ENCODE data around the gene SNRPD2. TPM values are rescaled to one million over a fixed set of nuclear protein-coding genes. Genes with fewer than 3 reads are reported as not detected.

Gene SNRPD2
- total RNA-seq: 676 and 796 TPM in 2 replicates

DNA sequence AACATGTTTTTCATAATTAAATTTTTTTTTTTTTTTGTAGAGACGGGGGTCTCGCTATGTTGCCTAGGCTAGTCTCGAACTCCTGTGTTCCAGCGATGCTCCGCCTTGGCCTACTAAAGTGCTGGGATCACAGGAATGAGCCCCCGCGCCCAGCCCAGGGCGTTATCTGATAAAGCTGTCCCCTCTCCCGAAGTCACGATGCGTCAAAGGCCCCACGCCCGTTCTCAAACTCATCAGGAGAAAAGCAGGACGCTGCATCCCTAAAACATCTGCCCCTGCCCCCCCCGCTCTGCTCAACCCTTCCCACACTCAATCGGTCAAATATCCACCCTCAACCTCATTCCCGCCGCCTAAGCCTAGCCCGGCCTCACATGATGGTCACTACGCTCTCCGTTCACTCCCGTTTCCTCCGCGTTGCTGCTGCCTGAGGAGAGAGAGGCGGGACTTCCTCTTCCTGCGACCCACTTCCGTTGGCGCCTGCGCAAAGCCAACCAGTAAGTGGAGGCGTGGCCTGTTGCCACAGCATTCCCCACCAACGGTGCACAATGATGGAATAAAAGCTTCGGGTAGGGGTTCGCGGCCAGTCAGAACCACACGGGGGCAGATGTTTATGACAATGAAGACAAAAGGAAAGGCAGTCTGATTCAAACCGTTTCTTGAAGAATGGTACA, at the start of gene SNRPD2:
Gene SNRPD2 (minus strand): TSS at position 438 of the 671 bp plus-strand sequence. CDS start 65 bp downstream, at position 373.

GRCh38 chr19:45733160-45733810, 41.5 kb upstream of the SNRPD2 start, which contains the start of gene MEIOSIN:
MEIOSIN (plus strand) TSS chr19:45733439; CDS start chr19:45735377, 1,938 bp downstream.

DNA sequence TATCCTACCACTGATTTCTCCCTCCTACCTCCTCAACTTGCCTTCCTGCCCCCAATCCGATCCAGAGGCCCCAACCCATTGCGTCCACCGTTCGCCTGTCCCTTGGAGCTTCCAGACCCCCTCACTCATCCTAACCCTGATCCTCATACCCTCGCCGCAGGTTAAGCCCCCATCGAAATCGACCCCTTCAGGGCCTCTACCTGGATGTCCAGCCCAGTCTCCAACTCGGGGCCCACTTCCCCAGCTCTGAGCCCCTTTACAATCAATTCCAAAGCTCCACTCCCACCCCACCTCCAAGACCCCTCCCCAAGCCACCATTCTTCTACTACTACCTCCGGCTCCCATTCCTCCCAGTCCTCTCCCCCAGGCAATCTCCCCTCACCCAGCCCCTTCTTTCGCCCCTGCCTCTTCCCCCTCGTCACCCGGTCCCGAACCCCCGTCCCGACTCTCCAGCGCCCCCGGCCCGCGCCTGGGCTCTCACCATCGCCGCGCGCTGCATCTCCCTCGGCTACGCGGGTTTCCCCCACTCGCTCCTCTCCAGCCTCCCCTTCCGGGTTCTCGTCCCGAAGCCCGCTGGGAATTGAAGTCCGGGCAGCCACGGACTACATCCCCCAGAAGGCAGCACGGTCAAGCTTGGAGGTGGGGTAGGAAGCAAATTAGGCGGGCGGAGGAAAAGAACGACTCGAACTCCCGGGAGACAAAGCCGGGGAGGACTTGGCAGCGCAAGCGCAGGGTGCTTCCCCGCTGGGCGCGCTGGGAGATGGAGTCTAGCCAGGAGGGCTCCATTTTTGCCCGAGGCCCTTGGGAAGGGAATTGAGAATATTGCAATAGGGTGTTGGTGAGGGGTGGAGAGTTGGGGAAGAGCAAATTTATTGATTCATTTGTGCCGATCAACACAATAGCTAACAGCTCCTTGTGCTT, 38.9 kb upstream of the SNRPD2 start, which contains the start of gene FBXO46:
Gene FBXO46 (minus strand): TSS at position 529 of the 921 bp plus-strand sequence. CDS start 17,401 bp downstream, outside the sequence.

GRCh38 chr19:45692187-45693105, 693 bp upstream of the SNRPD2 start, which contains the start of gene QPCTL:
QPCTL (plus strand) TSS chr19:45692666; CDS start chr19:45692704, 38 bp downstream.

GRCh38 chr19:45667620-45668341, 24.0 kb downstream of the SNRPD2 start, which contains the start of gene GIPR:
GIPR (plus strand) TSS chr19:45668221; CDS start chr19:45669521, 1,300 bp downstream.

DNA sequence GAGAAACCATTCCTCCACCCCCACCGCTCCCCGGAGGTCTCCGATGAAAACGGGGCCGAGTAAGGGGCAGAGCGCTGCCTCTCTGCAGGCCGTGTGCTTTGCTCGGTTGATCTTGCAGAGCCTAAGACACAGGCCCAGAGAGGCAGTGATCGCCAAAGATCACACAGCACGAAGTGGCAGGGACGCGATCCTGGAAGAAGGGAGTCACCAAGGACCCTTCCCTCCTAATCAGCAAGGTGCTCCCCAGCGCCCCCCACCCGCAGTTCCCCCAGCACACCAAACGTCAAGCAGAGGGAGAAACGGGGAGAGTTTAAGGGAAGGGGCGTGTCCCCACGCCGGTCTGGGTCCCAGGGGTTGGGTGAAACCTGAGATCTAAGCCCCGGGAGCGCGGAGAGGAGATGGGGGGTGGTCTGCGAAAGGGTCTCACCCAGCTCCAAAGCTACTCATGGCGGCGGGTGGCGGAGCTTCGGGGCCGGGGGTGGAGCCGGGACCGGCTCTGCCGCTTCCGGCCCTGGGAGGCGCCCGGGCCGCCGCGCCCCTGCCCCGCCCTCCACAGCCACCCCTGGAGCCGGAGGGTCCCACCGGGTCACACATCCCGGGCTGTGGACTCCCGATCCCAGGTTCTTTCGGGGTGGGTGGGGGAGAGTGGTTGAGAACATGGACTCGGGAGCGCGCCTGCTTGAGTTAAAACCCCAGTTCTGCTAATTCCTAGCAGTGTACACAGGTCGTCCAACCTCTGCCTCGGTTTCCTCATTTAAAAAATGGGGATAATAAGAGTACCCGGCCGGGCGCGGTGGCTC, 52.6 kb downstream of the SNRPD2 start, which contains the start of gene EML2:
Gene EML2 (minus strand): TSS at position 468 of the 800 bp plus-strand sequence. CDS start 21 bp downstream, at position 447.

Other genes starting within 250 kb of the SNRPD2 start
- 0.40 and 0.44 TPM in 2 replicates for gene FOSB, start 224.0 kb downstream of the SNRPD2 start, total RNA-seq
- 4.4 and 6.5 TPM in 2 replicates for gene RTN2, start 194.9 kb downstream of the SNRPD2 start, total RNA-seq
- gene PPM1N, start 193.5 kb downstream of the SNRPD2 start, total RNA-seq: 1.7 and 2.1 TPM in 2 replicates
- gene VASP, start 184.5 kb downstream of the SNRPD2 start, total RNA-seq: 53.3 and 61.2 TPM in 2 replicates
- gene OPA3, start 107.2 kb downstream of the SNRPD2 start, total RNA-seq: 4.4 TPM in 2 replicates
- 0.40 and 0.99 TPM in 2 replicates for gene GPR4, start 89.7 kb downstream of the SNRPD2 start, total RNA-seq
- 46.1 and 55.6 TPM in 2 replicates for gene EML2, start 52.6 kb downstream of the SNRPD2 start, total RNA-seq
- 0.12 and 0.26 TPM in 2 replicates for gene GIPR, start 23.7 kb downstream of the SNRPD2 start, total RNA-seq
- gene QPCTL, start 713 bp upstream of the SNRPD2 start, total RNA-seq: 7.2 and 9.4 TPM in 2 replicates
- gene FBXO46, start 38.9 kb upstream of the SNRPD2 start, total RNA-seq: 2.2 and 2.8 TPM in 2 replicates
- gene MEIOSIN, start 41.5 kb upstream of the SNRPD2 start, total RNA-seq: not detected in 2 replicates
- 5.5 and 6.0 TPM in 2 replicates for gene SIX5, start 77.3 kb upstream of the SNRPD2 start, total RNA-seq
- 169 and 191 TPM in 2 replicates for gene DMPK, start 90.5 kb upstream of the SNRPD2 start, total RNA-seq
- 32.6 and 34.7 TPM in 2 replicates for gene DMWD, start 100.9 kb upstream of the SNRPD2 start, total RNA-seq
- gene RSPH6A, start 123.4 kb upstream of the SNRPD2 start, total RNA-seq: 0.12 and 0.13 TPM in 2 replicates
- 25.2 and 29.5 TPM in 2 replicates for gene SYMPK, start 171.2 kb upstream of the SNRPD2 start, total RNA-seq
- gene FOXA3, start 172.4 kb upstream of the SNRPD2 start, total RNA-seq: not detected in 2 replicates
- gene IRF2BP1, start 194.2 kb upstream of the SNRPD2 start, total RNA-seq: 17.8 and 21.4 TPM in 2 replicates
- gene MYPOP, start 210.7 kb upstream of the SNRPD2 start, total RNA-seq: 0.53 and 1.1 TPM in 2 replicates
- gene NANOS2, start 222.8 kb upstream of the SNRPD2 start, total RNA-seq: not detected in 2 replicates